GM18520 (cell line): ENCODE results near the gene KLF1.

ENCODE experiments used
- ATAC-seq: cut with Tn5 transposase; IDR thresholded peaks from one replicate; pipeline ENCODE4 v1.9.1; 2021; ENCODE audit not compliant: unreplicated experiment

The KLF1 gene

GRCh38 chr19:12838886-12839756, 47.9 kb downstream of the KLF1 start:
- ATAC-seq, result no peak

GRCh38 chr19:12838182-12838885, 48.7 kb downstream of the KLF1 start, which contains the start of gene MAST1:
TSS of gene MAST1 (plus strand) at chr19:12838515. CDS start at chr19:12838573, 58 bp downstream.
- ATAC-seq, result no peak

GRCh38 chr19:12837225-12837624, 49.8 kb downstream of the KLF1 start:
- no peak for ATAC-seq

GRCh38 chr19:12836529-12836863, 50.5 kb downstream of the KLF1 start:
- no peak for ATAC-seq

- ATAC-seq, result no peak
Measured at GRCh38 chr19:12834976-12835757, 51.8 kb downstream of the KLF1 start.

GRCh38 chr19:12834566-12834943, 52.4 kb downstream of the KLF1 start, which contains the start of gene RTBDN:
TSS of gene RTBDN (minus strand) at chr19:12834579. CDS start at chr19:12829979, 4,600 bp downstream.
- no peak for ATAC-seq
